DMS153 treated with DMSO at 0.1 percent for 48 hours (cell line): Measurements from ENCODE around the gene PRXL2B.
A peak's percentile ranks its signal among the peaks of the same experiment; 100 is the strongest.
"Not testable (repeated sequence)": the region's sequence is repeated elsewhere in the genome, so short reads cannot be mapped to it uniquely, and the experiment has no call there.

Experiments
- DNase-seq: peaks from one replicate; lab custom pipeline; 2025; ENCODE audit not compliant: unreplicated experiment; lab: John Stamatoyannopoulos, UW

The PRXL2B gene

DNA sequence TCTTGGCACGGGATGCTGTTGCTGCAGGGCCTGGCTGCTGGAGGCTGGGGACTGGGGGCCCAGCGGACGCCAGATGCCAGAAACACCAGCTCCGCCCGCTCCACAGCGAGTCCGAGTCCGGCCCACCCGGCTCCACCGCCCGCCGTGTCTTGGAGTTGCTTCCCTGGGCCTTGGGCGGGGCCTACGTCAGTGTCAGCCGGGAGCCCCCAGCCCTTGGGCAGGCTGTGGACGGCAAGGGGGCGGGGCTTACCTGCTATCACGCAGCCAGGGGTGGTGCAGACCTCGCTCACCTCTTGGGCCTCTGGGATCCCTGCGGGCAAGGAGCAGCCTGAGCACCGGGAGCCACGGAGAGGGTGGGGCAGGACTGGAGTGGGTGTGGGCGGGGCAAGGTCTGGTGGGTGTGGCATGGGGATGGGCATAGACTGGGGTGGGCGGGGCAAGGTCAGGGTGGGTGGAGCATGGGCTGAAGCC lies 24.5 kb downstream of the PRXL2B start:
- DNase-seq, result peak; percentile 88

- no peak for DNase-seq
Measured at GRCh38 chr1:2611621-2612437, 25.3 kb downstream of the PRXL2B start.

GRCh38 chr1:2612591-2613365 lies 26.2 kb downstream of the PRXL2B start:
- no peak for DNase-seq

DNA sequence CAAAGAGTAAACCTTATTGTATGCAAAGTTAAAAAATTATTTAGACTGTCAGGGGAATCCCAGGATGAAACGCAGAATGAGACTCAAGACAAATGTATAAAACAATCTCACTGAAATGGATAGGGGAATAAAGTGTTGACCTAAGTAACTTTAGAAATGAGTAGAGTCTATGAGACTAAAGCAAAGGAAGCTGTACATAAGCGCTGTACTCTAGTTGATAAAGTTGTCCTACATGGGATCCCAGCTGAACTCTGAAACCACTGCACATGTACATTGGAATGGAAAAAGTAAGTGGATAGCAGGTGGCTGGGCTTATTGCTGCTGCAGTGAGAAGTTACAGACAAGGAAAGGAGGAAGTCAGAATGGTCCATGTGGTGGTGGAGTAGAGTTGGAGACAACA lies 27.6 kb downstream of the PRXL2B start:
- no peak for DNase-seq

DNA sequence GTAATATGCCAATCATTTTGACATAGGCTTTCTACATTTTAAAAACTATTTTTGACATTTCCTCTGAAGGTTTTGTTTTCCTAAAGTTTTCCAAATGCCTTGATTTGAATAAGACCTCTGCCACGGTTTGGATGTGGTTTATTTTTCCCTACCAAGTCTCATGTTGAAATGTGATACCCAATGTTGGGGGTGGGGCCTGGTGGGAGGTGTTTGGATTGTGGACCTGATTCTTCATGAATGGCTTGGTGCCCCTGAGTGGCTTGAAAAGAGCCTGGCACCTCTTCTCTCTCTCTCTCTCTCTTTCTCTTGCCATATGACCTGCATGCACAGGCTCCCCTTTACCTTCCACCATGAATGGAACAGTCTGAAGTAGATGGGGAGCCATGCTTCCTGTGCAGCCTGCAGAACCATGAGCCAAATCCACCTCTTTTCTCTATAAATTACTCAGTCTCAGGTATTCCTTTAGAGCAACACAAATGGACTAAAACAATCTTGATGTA lies 31.4 kb downstream of the PRXL2B start:
- no peak for DNase-seq

- DNase-seq, result no peak
Measured at GRCh38 chr1:2623571-2624337, 37.2 kb downstream of the PRXL2B start.

DNA sequence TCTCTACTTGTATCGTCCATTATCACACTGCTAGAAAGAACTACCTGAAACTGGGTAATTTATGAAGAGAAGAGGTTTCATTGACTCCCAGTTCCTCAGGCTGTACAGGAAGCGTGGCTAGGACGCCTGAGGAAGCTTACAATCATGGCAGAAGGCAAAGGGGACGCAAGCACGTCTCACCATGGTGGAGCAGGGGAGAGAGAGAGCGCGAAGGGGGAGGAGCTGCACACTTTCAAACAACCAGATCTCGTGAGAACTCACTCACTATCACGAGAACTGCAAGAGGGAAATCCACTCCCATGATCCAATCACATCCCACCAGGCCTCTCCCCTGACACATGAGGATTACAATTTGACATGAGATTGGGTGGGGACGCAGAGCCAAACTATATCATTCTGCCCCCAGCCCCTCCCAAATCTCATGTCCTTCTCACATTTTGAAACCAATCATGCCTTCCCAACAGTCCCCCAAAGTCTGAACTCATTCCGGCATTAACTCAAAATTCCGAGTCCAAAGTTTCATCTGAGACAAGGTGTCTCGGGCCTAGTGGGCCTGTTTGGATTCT lies 38.2 kb downstream of the PRXL2B start:
- no peak for DNase-seq

DNA sequence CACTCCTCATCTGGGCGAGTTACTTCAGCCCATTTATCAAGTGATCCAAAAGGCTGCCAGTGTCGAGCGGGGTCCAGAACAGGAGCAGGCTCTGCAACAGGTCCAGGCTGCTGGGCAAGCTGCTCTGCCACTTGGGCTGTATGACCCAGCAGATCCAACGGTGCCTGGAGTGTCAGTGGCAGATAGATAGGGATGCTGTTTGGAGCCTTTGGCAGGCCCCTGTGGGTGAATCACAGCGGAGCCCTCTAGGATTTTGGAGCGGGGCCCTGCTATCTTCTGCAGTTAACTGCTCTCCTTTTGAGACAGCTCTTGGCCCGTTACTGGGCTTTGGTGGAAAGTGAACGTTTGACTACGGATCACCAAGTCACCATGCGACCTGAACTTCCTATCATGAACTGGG lies 38.7 kb downstream of the PRXL2B start:
- no peak for DNase-seq

GRCh38 chr1:2625748-2626147 lies 39.2 kb downstream of the PRXL2B start:
- not testable (repeated sequence) for DNase-seq

GRCh38 chr1:2627746-2628145 lies 41.2 kb downstream of the PRXL2B start:
- DNase-seq, result no peak

DNA sequence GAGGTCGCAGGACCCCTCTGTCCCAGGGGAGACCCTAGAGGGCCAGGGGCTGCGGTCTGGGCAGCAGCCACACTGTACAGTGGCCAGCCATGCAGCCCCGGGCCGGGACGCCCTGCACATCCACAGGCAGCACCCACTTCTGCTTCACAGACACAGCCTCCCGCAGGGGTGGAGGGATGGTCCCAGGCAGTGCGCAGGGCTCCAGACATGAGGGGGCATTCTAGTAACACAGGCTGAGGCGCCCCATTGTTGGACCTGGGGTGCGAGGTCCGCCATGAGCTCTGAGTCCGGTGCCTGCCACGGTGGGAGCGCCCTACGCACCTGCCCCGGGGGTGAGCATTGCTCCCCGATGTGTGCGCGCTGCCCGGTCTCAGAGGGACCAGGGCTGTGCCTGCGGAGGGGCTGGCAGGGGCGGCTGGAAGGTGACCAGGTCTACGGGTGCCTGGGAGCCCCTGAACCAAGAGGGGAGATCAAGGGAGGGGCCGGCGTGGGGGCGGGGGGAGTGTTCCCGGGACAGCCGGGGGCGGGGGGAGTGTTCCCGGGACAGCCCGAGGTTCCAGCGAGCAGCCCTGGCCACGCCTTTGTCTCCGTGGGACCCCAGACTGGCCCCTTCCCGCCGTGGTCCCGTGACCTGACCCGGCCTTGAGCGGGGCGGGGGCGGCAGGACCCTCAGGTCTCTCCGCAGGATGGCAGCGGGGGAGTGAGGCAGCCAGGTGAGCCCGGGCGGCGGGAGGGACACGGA lies 41.8 kb downstream of the PRXL2B start:
- DNase-seq, result no peak

GRCh38 chr1:2628933-2629626 lies 42.5 kb downstream of the PRXL2B start:
- no peak for DNase-seq

- DNase-seq, result no peak
Measured at GRCh38 chr1:2629627-2630497, 43.3 kb downstream of the PRXL2B start.

DNA sequence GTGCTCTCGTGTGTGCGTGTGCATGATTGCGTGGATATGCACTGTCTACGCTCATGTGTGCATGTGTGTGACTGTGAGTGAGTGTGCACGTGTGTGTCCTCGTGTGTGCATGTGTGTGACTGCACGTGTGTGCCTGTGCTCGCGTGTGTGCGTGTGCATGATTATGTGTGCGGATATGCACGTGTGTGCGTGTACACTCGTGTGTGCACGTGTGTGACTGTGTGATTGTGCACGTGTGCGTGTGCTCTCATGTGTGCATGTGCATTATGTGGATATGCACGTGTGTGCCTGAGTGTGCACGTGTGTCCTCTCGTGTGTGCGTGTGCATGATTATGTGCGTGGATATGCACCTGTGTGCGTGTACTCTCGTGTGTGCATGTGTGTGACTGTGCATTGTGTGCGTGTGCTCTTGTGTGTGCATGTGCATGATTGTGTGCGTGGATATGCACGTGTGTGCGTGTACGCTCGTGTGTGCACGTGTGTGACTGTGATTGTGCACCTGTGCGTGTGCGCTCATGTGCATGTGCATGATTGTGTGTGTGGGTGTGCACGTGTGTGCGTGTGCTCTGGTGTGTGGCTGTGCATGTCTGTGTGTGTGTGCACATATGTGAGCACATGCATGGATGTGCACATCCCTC lies 44.0 kb downstream of the PRXL2B start:
- DNase-seq, result no peak

- no peak for DNase-seq
Measured at GRCh38 chr1:2631136-2632050, 44.8 kb downstream of the PRXL2B start.

- no peak for DNase-seq
Measured at GRCh38 chr1:2632051-2632430, 45.5 kb downstream of the PRXL2B start.
